Measurements from ENCODE around the gene TRIO. TPM values are rescaled to one million over a fixed set of nuclear protein-coding genes. Genes with fewer than 3 reads are reported as not detected.

TRIO gene
- total and polyA plus RNA-seq, 2 of the 8 experiments (the other 6 are each of a cell fraction or from before 2014, with no cell fraction given), result 35.1 to 69.1 TPM

DNA sequence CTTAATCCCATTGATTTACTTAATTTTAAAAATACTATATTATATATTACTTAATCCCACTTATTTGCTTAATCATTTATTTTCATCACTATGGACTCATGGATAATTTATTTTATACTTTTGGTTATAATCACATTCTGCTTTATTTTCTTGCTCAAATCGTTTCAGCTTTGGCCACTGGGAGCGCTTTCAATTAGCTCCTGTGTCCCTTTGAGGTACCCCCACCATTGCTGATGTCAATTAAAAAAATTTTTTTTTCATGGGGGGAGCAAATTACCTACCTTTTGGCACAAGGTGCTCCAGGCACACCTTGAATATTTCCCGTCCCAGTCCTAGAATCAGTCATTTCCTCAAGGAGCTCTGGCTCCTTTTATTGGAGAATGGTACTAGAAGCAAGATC, 1.4 kb upstream of the TRIO start:
- POLR2A ChIA-PET (ENCODE audit: partially characterized antibody), result interaction anchor here (0.7 to 2.2 kb wide), 3 partner anchors 127 to 248 kb away, joined by 3 to 8 read pairs (median 3); no protein-coding TSS in a partner anchor
- peak overlapping the region in 3 of 4 experiments; percentile 64 to 88 (median 74); a peak in 3 of 8 replicates for H3K4me3 ChIP-seq (ENCODE audit: extremely low read depth in 1 of 4, insufficient read depth in 2 of 4, low read depth in 3 of 4, low read length in 4 of 4)

More for the DNA sequence above, 1.4 kb upstream of the TRIO start:
- no peak overlapping the region for H4K5ac ChIP-seq (ENCODE audit: insufficient read length, low read depth, low read length)
- H3K79me2 ChIP-seq (ENCODE audit: control insufficient read depth in 1 of 2, insufficient read depth in 2 of 2, low read length in 2 of 2), result peaks cover 10 to 23% of the 10 kb centered on the region in 2 experiments
- H3K79me1 ChIP-seq (ENCODE audit: low read depth, low read length), result peaks cover 10% of the 10 kb centered on the region; the same call in 1 of the 2 replicates
- no peak overlapping the region for H3K18ac ChIP-seq (ENCODE audit: extremely low read depth, low read length)
- TF ChIP-seq ZNF274 (IDR thresholded peaks at IDR 0.05; ENCODE audit: borderline replicate concordance, extremely low read depth, low read length) (no peak), GTF2F1 (IDR thresholded peaks at IDR 0.05; ENCODE audit: borderline replicate concordance, low read depth, low read length) (no peak)
- DNase-seq (ENCODE audit: low read depth in 1 of 2, low spot score in 2 of 2), result no peak
- no peak for FAIRE-seq
- WGBS, 2 experiments (ENCODE audit: extremely low coverage in 1 of 2, insufficient coverage in 1 of 2, insufficient read length in 1 of 2, insufficient replicate concordance in 2 of 2, low coverage in 1 of 2, low lambda C conversion rate in 2 of 2, missing lambda C conversion rate in 1 of 2), result 63% methylated on average over 3 of the region's 3 CpGs; no CpG with 5 or more reads in 1 of the 2 experiments
- no peak overlapping the region for H4K8ac ChIP-seq (ENCODE audit: extremely low read depth, insufficient read depth, low read length)
- no peak overlapping the region for H3K56ac ChIP-seq (replicated peaks; ENCODE audit: insufficient read length, low read depth, low read length)
- no peaks in the 10 kb centered on the region for H3K36me3 ChIP-seq (ENCODE audit: control insufficient read depth in 2 of 4, insufficient read depth in 4 of 4, low read length in 3 of 4)
- no peak overlapping the region for H3K27ac ChIP-seq (ENCODE audit: low read depth, low read length)
- no peak overlapping the region for H3K23ac ChIP-seq (ENCODE audit: insufficient read length)
- no peak overlapping the region for H4K91ac ChIP-seq (replicated peaks; ENCODE audit: insufficient read length, low read length)
- H3K27me3 ChIP-seq (replicated peaks in 1 of 4; ENCODE audit: control insufficient read depth in 3 of 4, extremely low read depth in 1 of 4, insufficient read depth in 3 of 4, low read length in 3 of 4), result peaks cover 0 to 2% (median 0%) of the 10 kb centered on the region in 4 experiments; a peak in 1 of 7 replicates
- no peak overlapping the region for H2BK15ac ChIP-seq (ENCODE audit: low read length)
- no peak overlapping the region; a peak in 1 of 7 replicates for H3K9ac ChIP-seq (replicated peaks in 1 of 4; ENCODE audit: extremely low read depth in 1 of 4, low read depth in 3 of 4, low read length in 3 of 4)
- peak overlapping the region; percentile 22; the same call in 1 of the 2 replicates for H2BK12ac ChIP-seq (ENCODE audit: low read depth, low read length)
- no peak overlapping the region for H3K14ac ChIP-seq (ENCODE audit: insufficient read length)
- H2BK120ac ChIP-seq (replicated peaks; ENCODE audit: low read depth, low read length), result peak overlapping the region; percentile 43
- H2AFZ ChIP-seq (ENCODE audit: low read length), result no peak overlapping the region
- peak overlapping the region; percentile 88 to 100 for H3K4me2 ChIP-seq (ENCODE audit: insufficient read depth in 1 of 2, low read depth in 2 of 2, low read length in 2 of 2)
- no peak overlapping the region for H2BK20ac ChIP-seq (ENCODE audit: low read length)
- H2BK5ac ChIP-seq (ENCODE audit: low read depth, low read length), result no peak overlapping the region
- H2AK5ac ChIP-seq (ENCODE audit: low read depth, low read length), result no peak overlapping the region
- no peaks in the 10 kb centered on the region for H3K9me3 ChIP-seq (ENCODE audit: insufficient read depth in 2 of 2, low read depth in 1 of 2, low read length in 1 of 2)
- peaks cover 16% of the 10 kb centered on the region; the same call in 1 of the 2 replicates for H3K23me2 ChIP-seq (ENCODE audit: low read depth, low read length)
- peaks cover 15 to 18% of the 10 kb centered on the region in 2 experiments for H4K20me1 ChIP-seq (replicated peaks in 1 of 2; ENCODE audit: control insufficient read depth in 1 of 2, insufficient read depth in 2 of 2, low read length in 2 of 2)
- CTCF ChIA-PET (ENCODE audit: partially characterized antibody), result interaction anchor here (0.7 to 5.9 kb wide), 12 partner anchors 12 to 209 kb away, joined by 3 to 30 read pairs (median 4); no protein-coding TSS in a partner anchor
- no peak overlapping the region for H3K4ac ChIP-seq (replicated peaks; ENCODE audit: insufficient read length, low read depth, low read length)
- peaks cover 5 to 18% (median 8%) of the 10 kb centered on the region in 4 experiments; a peak in 5 of 7 replicates for H3K4me1 ChIP-seq (replicated peaks in 1 of 4; ENCODE audit: control insufficient read depth in 3 of 4, insufficient read depth in 4 of 4, low read length in 3 of 4)
